ENCODE measurements around the gene SLC15A4.

Gene SLC15A4

GRCh38 chr12:128755566-128755965, 68.2 kb downstream of the SLC15A4 start:
- DNase-seq (ENCODE audit: low read depth in 2 of 3, low spot score in 1 of 3), result no peak

GRCh38 chr12:128754275-128754674, 69.5 kb downstream of the SLC15A4 start:
- no peak for DNase-seq (ENCODE audit: low read depth in 2 of 3, low spot score in 1 of 3)

DNA sequence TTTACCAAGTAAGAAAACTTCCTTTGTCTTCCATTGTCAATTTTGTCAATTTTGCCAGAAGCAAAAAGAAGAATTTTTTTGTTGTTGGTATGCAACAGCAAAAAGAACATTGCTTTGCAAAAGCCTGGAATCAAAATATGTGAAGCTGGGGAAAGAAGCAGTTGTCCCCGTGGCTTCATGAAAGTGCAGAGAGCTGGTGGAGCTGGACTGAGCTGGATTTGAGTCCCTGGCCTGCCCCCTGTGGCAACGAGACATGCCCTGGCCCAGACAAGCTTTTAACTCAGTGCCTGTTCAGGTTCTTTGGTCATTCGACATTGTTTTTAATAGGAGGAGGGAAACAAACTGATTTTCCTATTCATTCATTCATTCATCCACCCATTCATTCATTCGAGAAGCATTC, 70.3 kb downstream of the SLC15A4 start:
- DNase-seq (ENCODE audit: low read depth in 2 of 3, low spot score in 1 of 3), result no peak

GRCh38 chr12:128752386-128752785, 71.4 kb downstream of the SLC15A4 start:
- DNase-seq (ENCODE audit: low read depth in 2 of 3, low spot score in 1 of 3), result no peak

GRCh38 chr12:128747441-128747840, 76.3 kb downstream of the SLC15A4 start:
- no peak for DNase-seq (ENCODE audit: low read depth in 2 of 3, low spot score in 1 of 3)

DNA sequence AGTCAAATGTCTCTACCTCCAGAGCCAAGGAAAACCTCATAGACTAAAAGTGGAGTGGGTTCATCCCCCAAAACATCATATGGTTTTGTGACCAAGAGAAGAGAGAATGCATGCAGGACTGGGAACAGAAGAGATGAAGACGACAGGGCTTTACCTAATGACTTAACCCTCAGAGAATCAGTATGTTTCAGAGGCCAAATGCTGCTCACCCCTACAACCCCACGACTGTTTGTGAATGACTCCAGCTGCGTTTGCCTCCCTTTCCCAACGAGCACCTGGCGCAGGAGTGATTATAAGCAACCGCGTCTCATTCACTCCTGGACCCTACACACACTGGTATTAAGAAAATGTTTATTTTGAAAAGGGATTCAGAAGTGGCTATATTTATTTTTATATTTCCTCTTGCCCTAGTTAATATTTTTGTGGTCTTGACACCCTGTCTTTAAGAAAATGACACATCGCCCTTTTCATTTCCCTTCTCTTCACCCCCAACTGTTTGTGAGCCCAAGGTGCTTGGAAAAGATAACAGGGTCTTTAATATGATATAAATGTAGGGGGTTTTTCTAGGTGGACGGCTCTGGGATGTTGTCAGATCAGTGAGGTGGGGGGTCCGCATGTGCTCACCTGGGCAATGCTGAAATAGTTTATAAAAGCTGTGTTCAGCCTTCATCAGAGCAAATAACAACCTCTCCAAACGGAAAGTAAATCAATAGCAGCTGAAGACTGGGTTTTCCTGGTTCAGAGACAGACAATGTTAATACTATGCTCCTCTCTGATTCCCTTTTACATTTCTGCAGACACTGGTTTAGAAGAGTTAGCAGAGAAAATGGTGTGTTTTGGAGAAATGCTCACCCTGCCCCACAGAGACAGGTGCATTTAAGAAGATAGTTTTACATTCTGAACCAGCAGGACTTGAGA, 77.7 kb downstream of the SLC15A4 start:
- no peak for DNase-seq (ENCODE audit: low read depth in 2 of 3, low spot score in 1 of 3)

DNA sequence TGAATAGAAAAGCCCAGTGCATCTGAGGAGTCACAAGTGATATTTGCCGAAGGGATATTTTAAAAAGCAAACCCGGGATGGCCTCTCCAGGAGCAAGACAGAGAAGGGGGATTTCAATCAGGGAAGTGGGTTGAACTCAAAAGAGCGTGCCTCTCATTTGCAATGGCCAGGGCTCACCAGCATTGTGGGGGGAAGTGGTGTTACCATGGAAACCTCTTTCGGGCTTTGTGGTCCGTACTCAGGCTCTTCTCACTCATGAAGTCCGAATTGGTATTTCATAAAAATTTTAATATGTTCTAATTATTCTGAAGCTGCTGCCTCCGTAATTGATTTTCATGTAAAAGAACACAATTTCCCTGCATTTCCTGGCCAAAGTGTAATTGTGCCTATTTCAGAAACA, 79.8 kb downstream of the SLC15A4 start:
- no peak for DNase-seq (ENCODE audit: low read depth in 2 of 3, low spot score in 1 of 3)

Data from stimulated activated CD4-positive, alpha-beta T cell treated with anti-CD3 and anti-CD28 coated beads, Interleukin-12 subunit alpha, Interleukin-12 subunit beta, amount 100 ng/mL, for 48 hours (primary cell).